ENCODE measurements around the gene CNTNAP3B. TPM values are rescaled to one million over a fixed set of nuclear protein-coding genes. Genes with fewer than 3 reads are reported as not detected.
"Not testable (repeated sequence)": the region's sequence is repeated elsewhere in the genome, so short reads cannot be mapped to it uniquely, and the experiment has no call there.

CNTNAP3B gene
- total RNA-seq (2014; rRNA removed; shearing (Covaris generic)) (not detected in 2 replicates), polyA plus RNA-seq (2016; fragmentation: Nextera tagmentation; extraction: Ambion mirVana) (not detected in 2 replicates)

DNA sequence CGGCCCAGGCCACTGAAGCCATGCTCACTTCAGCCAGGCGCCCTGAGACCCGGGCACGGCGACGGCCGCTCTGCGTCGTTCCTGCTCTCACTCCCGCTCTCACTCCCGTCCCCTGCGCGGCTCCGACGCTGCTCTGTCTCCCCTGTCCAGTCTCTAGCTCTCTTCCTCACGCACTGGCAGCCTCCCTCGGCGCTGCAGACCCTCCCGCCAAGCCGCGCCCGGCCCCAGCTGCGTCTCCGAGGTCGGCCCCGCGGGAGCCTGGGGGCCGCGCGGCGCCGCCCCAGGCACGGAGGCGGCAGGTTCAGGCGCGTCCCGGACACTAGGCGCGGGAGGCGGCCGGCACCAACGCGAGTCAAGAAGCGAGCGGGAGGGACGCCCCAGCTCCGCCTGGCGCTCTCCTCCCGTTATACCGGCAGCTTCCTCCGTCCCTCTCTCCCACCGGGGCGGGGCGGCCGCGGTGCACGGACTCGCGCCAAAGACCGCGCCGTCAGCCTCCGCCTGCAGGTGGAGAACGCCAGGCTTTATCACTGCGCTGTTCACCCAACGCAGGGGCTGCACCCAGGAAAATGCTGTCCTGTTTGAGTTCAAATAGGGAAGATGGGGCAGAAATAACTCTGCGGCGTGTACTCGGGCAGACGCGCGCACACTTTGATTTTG is at the start of gene CNTNAP3B:
TSS of gene CNTNAP3B (minus strand) at position 354 of the 657 bp plus-strand sequence. CDS start at position 22, 332 bp downstream.
- in situ Hi-C loops (cut with MboI); DNase-seq; H3K4me3 ChIP-seq; H3K27me3 ChIP-seq (replicated peaks; ENCODE audit: insufficient read depth); H3K9me2 ChIP-seq (ENCODE audit: insufficient read depth); H3K9me3 ChIP-seq (ENCODE audit: low read depth); H3F3A ChIP-seq (ENCODE audit: insufficient read depth); H3K4me1 ChIP-seq (ENCODE audit: insufficient read depth); H3K79me2 ChIP-seq (ENCODE audit: insufficient read depth); H2AFZ ChIP-seq; H3K4me2 ChIP-seq (ENCODE audit: unreplicated experiment); H3K36me3 ChIP-seq (ENCODE audit: low read depth); H3K9ac ChIP-seq; H4K20me1 ChIP-seq (ENCODE audit: insufficient read depth); H3K27ac ChIP-seq: not testable (repeated sequence)
- WGBS, 2 experiments (ENCODE audit: low coverage in 1 of 2, low lambda C conversion rate in 2 of 2, missing lambda C conversion rate in 2 of 2) = 0% methylated on average over 11 of the region's 72 CpGs; no CpG with 5 or more reads in 1 of the 2 experiments

DNA sequence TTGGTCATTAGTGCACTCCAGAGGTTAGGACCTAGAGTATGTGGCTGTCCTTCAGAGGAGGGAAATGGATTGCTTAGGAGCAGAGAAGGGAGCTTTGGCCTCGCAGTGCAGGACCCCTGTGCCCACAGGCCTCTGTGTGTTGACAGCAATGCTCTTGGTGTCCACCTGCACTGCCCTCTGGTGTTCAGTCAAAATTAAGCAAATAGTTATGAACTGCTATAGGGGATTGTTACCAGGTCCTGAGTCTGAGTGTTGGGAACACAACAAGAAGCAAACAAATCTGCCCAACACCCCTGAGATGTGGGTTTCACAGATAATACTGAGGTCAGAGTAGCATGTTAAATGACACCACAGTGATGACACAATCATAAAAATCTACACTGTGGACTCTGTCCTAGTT is 31.1 kb upstream of the CNTNAP3B start:
- in situ Hi-C loops (cut with MboI); H3K27ac ChIP-seq; H3K9me2 ChIP-seq (ENCODE audit: insufficient read depth); H3K4me2 ChIP-seq (ENCODE audit: unreplicated experiment); H3K9ac ChIP-seq; H3K27me3 ChIP-seq (replicated peaks; ENCODE audit: insufficient read depth); H4K20me1 ChIP-seq (ENCODE audit: insufficient read depth); H3F3A ChIP-seq (ENCODE audit: insufficient read depth); H3K4me1 ChIP-seq (ENCODE audit: insufficient read depth); H3K9me3 ChIP-seq (ENCODE audit: low read depth); H3K4me3 ChIP-seq; DNase-seq; H3K79me2 ChIP-seq (ENCODE audit: insufficient read depth); H3K36me3 ChIP-seq (ENCODE audit: low read depth); H2AFZ ChIP-seq: not testable (repeated sequence)
- WGBS, 2 experiments (ENCODE audit: low coverage in 1 of 2, low lambda C conversion rate in 2 of 2, missing lambda C conversion rate in 2 of 2) = 0 to 8% methylated on average over 1 of the region's 1 CpG

DNA sequence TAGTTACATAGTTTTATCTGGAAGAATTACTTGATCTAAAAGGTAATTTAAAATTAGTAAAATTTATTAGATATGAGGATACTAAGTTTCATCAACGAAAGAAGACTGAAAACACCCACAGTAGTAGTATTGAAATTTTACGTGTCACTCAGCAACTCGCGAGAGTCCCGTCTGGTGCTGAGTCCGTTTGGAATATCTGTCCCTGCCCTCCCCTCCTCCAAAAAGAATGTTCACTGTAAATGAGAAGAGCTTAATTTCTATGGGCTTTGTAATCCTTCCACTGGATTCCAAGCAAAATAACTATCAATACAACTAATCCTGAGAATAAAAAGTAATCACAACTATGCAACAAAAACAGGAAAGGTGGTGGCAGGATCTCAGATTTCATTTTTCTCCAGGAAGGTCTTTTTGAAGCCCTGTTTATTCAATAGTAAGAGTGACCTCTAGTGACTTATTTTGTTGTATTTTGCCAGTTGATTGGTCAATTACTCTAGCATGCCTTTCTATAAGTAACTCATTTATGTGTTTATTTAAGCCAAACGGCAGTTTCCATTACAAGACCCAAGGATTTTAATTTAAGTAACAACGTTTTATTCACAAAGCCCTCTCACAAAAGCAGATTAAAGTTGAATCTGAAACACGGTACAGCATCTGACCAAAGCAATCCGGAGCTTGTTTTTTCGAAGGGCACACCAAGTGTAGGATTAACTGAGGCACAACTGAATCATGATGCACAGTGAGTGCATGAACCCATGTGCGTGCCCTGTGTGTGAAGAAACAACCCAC is 2.0 kb downstream of the CNTNAP3B start:
- H3K9ac ChIP-seq; H3F3A ChIP-seq (ENCODE audit: insufficient read depth); in situ Hi-C loops (cut with MboI); DNase-seq; H3K4me2 ChIP-seq (ENCODE audit: unreplicated experiment); H3K9me3 ChIP-seq (ENCODE audit: low read depth); H3K36me3 ChIP-seq (ENCODE audit: low read depth); H3K4me3 ChIP-seq; H4K20me1 ChIP-seq (ENCODE audit: insufficient read depth); H3K27ac ChIP-seq; H2AFZ ChIP-seq; H3K79me2 ChIP-seq (ENCODE audit: insufficient read depth); H3K4me1 ChIP-seq (ENCODE audit: insufficient read depth); H3K27me3 ChIP-seq (replicated peaks; ENCODE audit: insufficient read depth); H3K9me2 ChIP-seq (ENCODE audit: insufficient read depth): not testable (repeated sequence)
- WGBS, 2 experiments (ENCODE audit: low coverage in 1 of 2, low lambda C conversion rate in 2 of 2, missing lambda C conversion rate in 2 of 2) = 16 to 26% methylated on average over 7 to 11 of the region's 12 CpGs

DNA sequence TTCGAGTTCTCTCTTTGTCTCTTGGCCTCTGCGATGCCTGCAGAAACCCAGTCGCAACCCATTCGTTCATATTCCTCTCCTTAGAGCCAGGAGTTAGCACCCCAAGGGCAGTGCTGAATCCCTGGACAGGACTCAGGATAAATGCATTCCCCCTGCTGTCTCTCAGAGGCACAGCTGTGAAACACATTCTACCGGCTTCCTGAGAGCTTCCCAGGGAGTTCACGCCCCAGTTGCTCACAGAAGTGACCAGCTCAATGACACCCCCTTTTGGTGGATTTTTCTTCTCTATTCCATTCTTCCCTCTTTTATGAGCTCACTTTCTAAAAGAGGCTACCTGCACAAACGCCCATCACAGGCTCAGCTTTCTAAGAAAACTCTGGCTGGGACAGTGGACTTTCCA is 8.2 kb downstream of the CNTNAP3B start:
- H3K9me2 ChIP-seq (ENCODE audit: insufficient read depth); in situ Hi-C loops (cut with MboI); H3K36me3 ChIP-seq (ENCODE audit: low read depth); H3K27me3 ChIP-seq (replicated peaks; ENCODE audit: insufficient read depth); H2AFZ ChIP-seq; H3K9me3 ChIP-seq (ENCODE audit: low read depth); H3K9ac ChIP-seq; H4K20me1 ChIP-seq (ENCODE audit: insufficient read depth); H3K4me3 ChIP-seq; H3K4me2 ChIP-seq (ENCODE audit: unreplicated experiment); H3F3A ChIP-seq (ENCODE audit: insufficient read depth); H3K4me1 ChIP-seq (ENCODE audit: insufficient read depth); H3K27ac ChIP-seq; H3K79me2 ChIP-seq (ENCODE audit: insufficient read depth); DNase-seq: not testable (repeated sequence)
- 20 to 24% methylated on average over 5 to 7 of the region's 7 CpGs for WGBS, 2 experiments (ENCODE audit: low coverage in 1 of 2, low lambda C conversion rate in 2 of 2, missing lambda C conversion rate in 2 of 2)

DNA sequence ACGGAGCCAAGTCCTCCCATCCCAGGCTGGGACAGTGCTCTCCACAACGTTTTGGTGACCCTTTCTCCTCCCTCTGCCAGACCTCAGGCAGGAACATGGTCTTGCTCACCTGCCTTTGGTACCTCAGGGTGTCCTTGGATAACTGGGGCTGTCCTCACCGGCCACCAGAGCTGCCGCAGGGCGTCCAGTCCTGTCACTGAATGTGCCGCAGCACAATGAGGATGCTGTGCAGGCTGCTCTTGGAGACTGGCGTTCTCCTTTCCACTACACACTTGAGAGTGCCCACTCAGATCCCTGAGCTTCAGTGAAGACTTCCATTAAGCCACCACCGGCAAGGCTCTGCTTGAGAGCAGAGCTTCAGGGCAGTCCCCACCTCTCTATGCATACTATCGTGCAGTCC is 33.3 kb downstream of the CNTNAP3B start:
- H3K4me3 ChIP-seq; H3K4me2 ChIP-seq (ENCODE audit: unreplicated experiment); H3K9ac ChIP-seq; H3K9me2 ChIP-seq (ENCODE audit: insufficient read depth); H3K36me3 ChIP-seq (ENCODE audit: low read depth); H4K20me1 ChIP-seq (ENCODE audit: insufficient read depth); DNase-seq; H3K4me1 ChIP-seq (ENCODE audit: insufficient read depth); in situ Hi-C loops (cut with MboI); H2AFZ ChIP-seq; H3F3A ChIP-seq (ENCODE audit: insufficient read depth); H3K79me2 ChIP-seq (ENCODE audit: insufficient read depth); H3K9me3 ChIP-seq (ENCODE audit: low read depth); H3K27ac ChIP-seq; H3K27me3 ChIP-seq (replicated peaks; ENCODE audit: insufficient read depth): not testable (repeated sequence)
- 30 to 34% methylated on average over 2 to 4 of the region's 9 CpGs for WGBS, 2 experiments (ENCODE audit: low coverage in 1 of 2, low lambda C conversion rate in 2 of 2, missing lambda C conversion rate in 2 of 2)

DNA sequence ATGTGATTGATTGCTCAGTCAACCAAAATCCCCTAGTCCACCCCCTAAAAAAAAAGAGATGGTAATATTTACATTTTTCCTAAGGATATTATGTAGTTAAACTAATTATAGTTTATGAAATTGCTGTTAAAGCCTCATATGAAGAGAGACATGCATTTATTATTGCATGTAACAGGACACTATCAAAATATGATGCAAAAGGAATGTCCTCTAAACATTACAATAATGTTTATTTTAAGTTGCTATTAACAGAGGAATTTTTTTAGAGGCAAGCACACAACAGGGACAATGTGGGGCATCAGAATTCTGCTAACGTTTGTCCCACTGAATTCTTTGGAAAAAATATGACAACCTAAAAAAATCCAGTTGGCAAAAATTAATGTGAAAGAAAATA is 44.7 kb downstream of the CNTNAP3B start:
- H3F3A ChIP-seq (ENCODE audit: insufficient read depth); H3K9me2 ChIP-seq (ENCODE audit: insufficient read depth); H3K9ac ChIP-seq; H4K20me1 ChIP-seq (ENCODE audit: insufficient read depth); H3K36me3 ChIP-seq (ENCODE audit: low read depth); H3K27me3 ChIP-seq (replicated peaks; ENCODE audit: insufficient read depth); in situ Hi-C loops (cut with MboI); DNase-seq; H3K27ac ChIP-seq; H2AFZ ChIP-seq; H3K9me3 ChIP-seq (ENCODE audit: low read depth); H3K79me2 ChIP-seq (ENCODE audit: insufficient read depth); H3K4me3 ChIP-seq; H3K4me2 ChIP-seq (ENCODE audit: unreplicated experiment); H3K4me1 ChIP-seq (ENCODE audit: insufficient read depth): not testable (repeated sequence)
- WGBS, 2 experiments (ENCODE audit: low coverage in 1 of 2, low lambda C conversion rate in 2 of 2, missing lambda C conversion rate in 2 of 2) = no CpG with 5 or more reads among the region's 1 CpG

DNA sequence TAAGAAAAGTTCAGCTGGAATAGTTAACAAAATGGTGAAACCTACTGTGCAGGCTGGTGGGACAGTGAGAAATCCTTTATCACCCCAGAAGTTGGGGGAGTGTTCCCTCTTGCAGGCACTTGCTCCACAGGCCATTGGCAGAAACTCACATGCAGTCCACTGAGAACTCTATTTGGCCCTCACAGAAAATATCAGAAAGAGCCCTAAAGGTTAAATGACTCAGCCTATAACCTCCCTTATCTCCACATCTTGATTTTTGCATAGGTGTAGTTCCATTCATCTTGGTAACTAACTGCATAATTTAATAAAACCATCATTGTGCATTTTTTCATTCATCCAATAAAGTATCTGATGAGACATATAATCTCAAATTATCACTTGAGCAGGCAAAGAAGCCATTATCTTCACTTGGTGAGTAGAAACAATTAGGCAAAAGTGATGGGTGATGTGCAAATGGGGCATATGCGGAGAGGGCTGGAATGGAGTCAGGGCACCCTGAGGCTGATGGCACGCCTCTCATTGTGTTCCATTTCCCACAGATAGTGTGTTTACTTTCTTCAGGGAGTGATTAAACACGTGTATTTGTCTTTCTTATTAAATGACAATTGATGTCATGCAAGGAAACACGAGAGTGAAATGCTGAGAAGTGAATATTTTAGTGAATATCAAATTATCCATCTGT is 45.2 kb downstream of the CNTNAP3B start:
- in situ Hi-C loops (cut with MboI); H4K20me1 ChIP-seq (ENCODE audit: insufficient read depth); H3F3A ChIP-seq (ENCODE audit: insufficient read depth); H3K4me1 ChIP-seq (ENCODE audit: insufficient read depth); H3K9me2 ChIP-seq (ENCODE audit: insufficient read depth); H2AFZ ChIP-seq; H3K27me3 ChIP-seq (replicated peaks; ENCODE audit: insufficient read depth); H3K4me3 ChIP-seq; H3K9ac ChIP-seq; DNase-seq; H3K9me3 ChIP-seq (ENCODE audit: low read depth); H3K4me2 ChIP-seq (ENCODE audit: unreplicated experiment); H3K79me2 ChIP-seq (ENCODE audit: insufficient read depth); H3K36me3 ChIP-seq (ENCODE audit: low read depth); H3K27ac ChIP-seq: not testable (repeated sequence)
- WGBS, 2 experiments (ENCODE audit: low coverage in 1 of 2, low lambda C conversion rate in 2 of 2, missing lambda C conversion rate in 2 of 2) = 19 to 42% methylated on average over 2 to 3 of the region's 4 CpGs

Measured in GM23248 (cell line).